Fibroblast of skin of left quadriceps (primary cell): Measurements from ENCODE around the gene NUBP2.

Experiments used
- DNase-seq, 2 experiments: peaks; one replicate each; pipeline ENCODE4 v3.0.0-alpha.2; 2013; ENCODE audit warnings: low read depth in 2 of 2

NUBP2 gene

GRCh38 chr16:1828645-1829410 lies 46.1 kb downstream of the NUBP2 start:
- DNase-seq = no peak

GRCh38 chr16:1830213-1830612 lies 47.5 kb downstream of the NUBP2 start:
- DNase-seq = no peak

GRCh38 chr16:1831186-1832075 lies 48.7 kb downstream of the NUBP2 start:
- DNase-seq = no peak

GRCh38 chr16:1832838-1833454 lies 50.2 kb downstream of the NUBP2 start:
- DNase-seq = no peak

- no peak for DNase-seq
Observed at GRCh38 chr16:1834096-1834495, 51.3 kb downstream of the NUBP2 start.
